HCT116 (cell line): ENCODE data around the gene EMD.

Source experiments
- CTCF ChIP-seq, 3 experiments: fragments of 200-600 bp in 1 of 3; sonication (generic) in 1 of 3; IDR thresholded peaks in 2 of 3; conservative IDR thresholded peaks in 1 of 3; 2 replicates each; pipeline ENCODE4 v1.5.1; 2012 to 2017; ENCODE audit warnings: low read depth in 2 of 3, low read length in 2 of 3, antibody characterized with exemption in 1 of 3, borderline replicate concordance in 1 of 3, control low read depth in 1 of 3, mild to moderate bottlenecking in 1 of 3, mixed read lengths in 1 of 3, mixed run types in 1 of 3, moderate library complexity in 1 of 3; ENCODE audit not compliant: insufficient read depth in 1 of 3
- EZH2 ChIP-seq: fragments of 200-600 bp; sonication (generic); IDR thresholded peaks from 2 replicates; pipeline ENCODE4 v1.6.1; 2017; ENCODE audit warnings: antibody characterized with exemption, mixed run types
- POLR2A ChIP-seq: IDR thresholded peaks from 2 replicates; pipeline ENCODE4 v1.7.0; 2011; ENCODE audit warnings: borderline replicate concordance; ENCODE audit not compliant: insufficient read depth, insufficient read length; ENCODE audit errors: extremely low read depth
- POLR2AphosphoS5 ChIP-seq: IDR thresholded peaks from 2 replicates; pipeline ENCODE4 v1.6.1; 2011; ENCODE audit warnings: mild to moderate bottlenecking, low read depth, low read length, moderate library complexity
- SRF ChIP-seq: IDR thresholded peaks from 2 replicates; pipeline ENCODE4 v1.6.1; 2012; ENCODE audit warnings: low read depth
- TCF7L2 ChIP-seq: IDR thresholded peaks from 2 replicates; pipeline ENCODE4 v1.7.0; 2011; ENCODE audit warnings: borderline replicate concordance, inconsistent platforms; ENCODE audit not compliant: insufficient read depth, insufficient read length; ENCODE audit errors: extremely low read depth
- ZBTB33 ChIP-seq: IDR thresholded peaks from 2 replicates; pipeline ENCODE4 v1.6.1; 2011; ENCODE audit warnings: mild to moderate bottlenecking, low read length, moderate library complexity; ENCODE audit not compliant: insufficient replicate concordance; ENCODE audit errors: extremely low read depth
- ZNF274 ChIP-seq: fragments of 200-500 bp; sonication (Bioruptor generic); IDR thresholded peaks from 2 replicates; pipeline ENCODE4 v1.6.1; 2014; ENCODE audit warnings: mild to moderate bottlenecking, low read depth, low read length, inconsistent platforms
- TF ChIP-seq, protein P1 (sequence below): IDR thresholded peaks from 2 replicates; pipeline ENCODE4 v1.6.1; 2012; ENCODE audit warnings: low read depth

- TF ChIP-seq POLR2A (no peak), ZBTB33 (no peak), EZH2 (no peak), POLR2AphosphoS5 (no peak), CTCF (IDR thresholded peaks at IDR 0.05 in 2 of 3, conservative IDR thresholded peaks at IDR 0.05 in 1 of 3; ENCODE audit: borderline replicate concordance in 1 of 3, insufficient read depth in 1 of 3, low read depth in 2 of 3, low read length in 2 of 3) (no peak), TCF7L2 (no peak), ZNF274 (no peak), SRF (no peak)
- TF ChIP-seq, protein P1, sequence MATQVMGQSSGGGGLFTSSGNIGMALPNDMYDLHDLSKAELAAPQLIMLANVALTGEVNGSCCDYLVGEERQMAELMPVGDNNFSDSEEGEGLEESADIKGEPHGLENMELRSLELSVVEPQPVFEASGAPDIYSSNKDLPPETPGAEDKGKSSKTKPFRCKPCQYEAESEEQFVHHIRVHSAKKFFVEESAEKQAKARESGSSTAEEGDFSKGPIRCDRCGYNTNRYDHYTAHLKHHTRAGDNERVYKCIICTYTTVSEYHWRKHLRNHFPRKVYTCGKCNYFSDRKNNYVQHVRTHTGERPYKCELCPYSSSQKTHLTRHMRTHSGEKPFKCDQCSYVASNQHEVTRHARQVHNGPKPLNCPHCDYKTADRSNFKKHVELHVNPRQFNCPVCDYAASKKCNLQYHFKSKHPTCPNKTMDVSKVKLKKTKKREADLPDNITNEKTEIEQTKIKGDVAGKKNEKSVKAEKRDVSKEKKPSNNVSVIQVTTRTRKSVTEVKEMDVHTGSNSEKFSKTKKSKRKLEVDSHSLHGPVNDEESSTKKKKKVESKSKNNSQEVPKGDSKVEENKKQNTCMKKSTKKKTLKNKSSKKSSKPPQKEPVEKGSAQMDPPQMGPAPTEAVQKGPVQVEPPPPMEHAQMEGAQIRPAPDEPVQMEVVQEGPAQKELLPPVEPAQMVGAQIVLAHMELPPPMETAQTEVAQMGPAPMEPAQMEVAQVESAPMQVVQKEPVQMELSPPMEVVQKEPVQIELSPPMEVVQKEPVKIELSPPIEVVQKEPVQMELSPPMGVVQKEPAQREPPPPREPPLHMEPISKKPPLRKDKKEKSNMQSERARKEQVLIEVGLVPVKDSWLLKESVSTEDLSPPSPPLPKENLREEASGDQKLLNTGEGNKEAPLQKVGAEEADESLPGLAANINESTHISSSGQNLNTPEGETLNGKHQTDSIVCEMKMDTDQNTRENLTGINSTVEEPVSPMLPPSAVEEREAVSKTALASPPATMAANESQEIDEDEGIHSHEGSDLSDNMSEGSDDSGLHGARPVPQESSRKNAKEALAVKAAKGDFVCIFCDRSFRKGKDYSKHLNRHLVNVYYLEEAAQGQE, result no peak
Observed at GRCh38 chrX:154352012-154352401, 27.1 kb upstream of the EMD start.
